A549 (cell line): ENCODE results near the gene DUSP2. TPM values are rescaled to one million over a fixed set of nuclear protein-coding genes. Genes with fewer than 3 reads are reported as not detected.

Source experiments
- ATAC-seq, 2 experiments: fragments of 200-7000 bp in 1 of 2; fragments of >200 bp in 1 of 2; cut with Nextera tagmentation in 1 of 2; cut with Tn5 transposase in 1 of 2; 3 replicates each; pipeline versions ENCODE4 v1.8.0 to v1.9.1; 2018 to 2020; ENCODE audit warnings: mild to moderate bottlenecking in 1 of 2, moderate library complexity in 1 of 2
- CTCF ChIA-PET: fragments of 300-600 bp; sonication (Branson Sonifier 250); formaldehyde crosslinking; extraction: SDS; loops from one replicate; lab custom pipeline; 2021; ENCODE audit warnings: antibody characterized with exemption, inconsistent platforms; lab: Yijun Ruan, JAX
- POLR2A ChIA-PET: fragments of 350-600 bp; formaldehyde crosslinking; extraction: SDS; loops from one replicate; lab custom pipeline; 2021; ENCODE audit warnings: antibody characterized with exemption, inconsistent platforms; lab: Yijun Ruan, JAX
- DNase-seq, 2 experiments: peaks; one replicate each; pipeline versions ENCODE4 v3.0.0 to v3.0.0-alpha.2; 2011 to 2016; ENCODE audit warnings: low read depth in 1 of 2, low spot score in 1 of 2
- FAIRE-seq: peaks from 2 replicates; lab custom pipeline; 2011; peaks lifted over from hg19 to GRCh38; lab: Jason Lieb, UNC
- H3K27ac ChIP-seq, 2 experiments: fragments of >200 bp; sonication (Bioruptor Twin); formaldehyde crosslinking; 3 replicates each; pipeline ENCODE4 v1.5.1; 2016 to 2017
- H3K4me1 ChIP-seq: fragments of >200 bp; sonication (Bioruptor Twin); formaldehyde crosslinking; 3 replicates; pipeline ENCODE4 v1.6.1; 2016
- H3K4me2 ChIP-seq: fragments of >200 bp; sonication (Bioruptor Twin); formaldehyde crosslinking; 3 replicates; pipeline ENCODE4 v1.6.1; 2016
- H3K4me3 ChIP-seq: fragments of >200 bp; sonication (Bioruptor Twin); formaldehyde crosslinking; 3 replicates; pipeline ENCODE4 v1.5.1; 2016
- H3K9me3 ChIP-seq: fragments of >200 bp; sonication (Bioruptor Twin); formaldehyde crosslinking; 3 replicates; pipeline ENCODE4 v1.6.1; 2016
- ATOH8 ChIP-seq: fragments of 250-450 bp; sonication (Bioruptor Pico); IDR thresholded peaks from 2 replicates; pipeline ENCODE4 v1.5.0; 2020; ENCODE audit warnings: low read depth, mild to moderate bottlenecking, moderate library complexity
- CBX2 ChIP-seq: fragments of 200-600 bp; sonication (generic); IDR thresholded peaks from 2 replicates; pipeline ENCODE4 v1.6.1; 2016; ENCODE audit warnings: low read depth, mild to moderate bottlenecking, borderline replicate concordance
- CHD2 ChIP-seq: fragments of 150-350 bp; IDR thresholded peaks from 2 replicates; pipeline ENCODE4 v1.6.1; 2014; ENCODE audit warnings: low read length; ENCODE audit not compliant: partially characterized antibody
- CHD4 ChIP-seq: fragments of 200-600 bp; sonication (generic); IDR thresholded peaks from 2 replicates; pipeline ENCODE4 v1.6.1; 2016; ENCODE audit warnings: antibody characterized with exemption, mild to moderate bottlenecking, borderline replicate concordance
- EHF ChIP-seq: fragments of 250-450 bp; sonication (Bioruptor Pico); IDR thresholded peaks from 2 replicates; pipeline ENCODE4 v1.5.0; 2020; ENCODE audit warnings: mild to moderate bottlenecking
- HDAC2 ChIP-seq: fragments of 200-600 bp; sonication (generic); IDR thresholded peaks from 2 replicates; pipeline ENCODE4 v1.6.1; 2016
- HES2 ChIP-seq: fragments of >200 bp; sonication (Bioruptor Twin); formaldehyde crosslinking; IDR thresholded peaks from 2 replicates; pipeline ENCODE4 v1.6.1; 2016
- HOXA7 ChIP-seq: fragments of 250-450 bp; sonication (Bioruptor Pico); IDR thresholded peaks from 2 replicates; pipeline ENCODE4 v1.5.0; 2020; ENCODE audit warnings: mild to moderate bottlenecking, moderate library complexity
- HOXB13 ChIP-seq: fragments of 250-450 bp; sonication (Bioruptor Pico); IDR thresholded peaks from 2 replicates; pipeline ENCODE4 v1.5.0; 2020; ENCODE audit warnings: low read depth, mild to moderate bottlenecking, moderate library complexity
- HOXB5 ChIP-seq: fragments of 250-450 bp; sonication (Bioruptor Pico); IDR thresholded peaks from 2 replicates; pipeline ENCODE4 v1.5.0; 2020; ENCODE audit warnings: mild to moderate bottlenecking, moderate library complexity
- JUN ChIP-seq, 2 experiments: fragments of >200 bp; sonication (Bioruptor Twin); formaldehyde crosslinking; IDR thresholded peaks; 2 replicates in 1 of 2; 3 replicates in 1 of 2; pipeline ENCODE4 v1.6.1; 2016 to 2017
- MAFK ChIP-seq: fragments of 450-650 bp; IDR thresholded peaks from 2 replicates; pipeline ENCODE4 v1.6.1; 2014; ENCODE audit not compliant: partially characterized antibody
- MYC ChIP-seq: IDR thresholded peaks from 2 replicates; pipeline ENCODE4 v1.6.1; 2012; ENCODE audit warnings: mild to moderate bottlenecking, inconsistent platforms, low read length, improper control_type of control experiment, borderline replicate concordance
- NPAS2 ChIP-seq: fragments of 250-450 bp; sonication (Bioruptor Pico); IDR thresholded peaks from 2 replicates; pipeline ENCODE4 v1.8.0; 2022; ENCODE audit warnings: mild to moderate bottlenecking, moderate library complexity, borderline replicate concordance
- PBX3 ChIP-seq: IDR thresholded peaks from 2 replicates; pipeline ENCODE4 v1.6.1; 2012
- POLR2AphosphoS2 ChIP-seq: conservative IDR thresholded peaks from 2 replicates; pipeline ENCODE4 v1.6.1; 2012; ENCODE audit warnings: low read length, improper control_type of control experiment, inconsistent platforms
- REST ChIP-seq: fragments of 200-600 bp; sonication (generic); IDR thresholded peaks from 2 replicates; pipeline ENCODE4 v1.6.1; 2016; ENCODE audit warnings: antibody characterized with exemption, mild to moderate bottlenecking, moderate library complexity
- RNF2 ChIP-seq: fragments of 200-600 bp; sonication (generic); IDR thresholded peaks from 2 replicates; pipeline ENCODE4 v1.6.1; 2016; ENCODE audit warnings: low read depth, mild to moderate bottlenecking, antibody characterized with exemption, moderate library complexity, borderline replicate concordance
- TP53 ChIP-seq: fragments of 250-450 bp; sonication (Bioruptor Pico); IDR thresholded peaks from 2 replicates; pipeline ENCODE4 v1.5.0; 2021; ENCODE audit warnings: mild to moderate bottlenecking, moderate library complexity
- WGBS: methylation state at CpG from one replicate; pipeline ENCODE4 v1.1.6; 2017; ENCODE audit errors: missing lambda C conversion rate; 5-methylcytosine and 5-hydroxymethylcytosine counted together
- polyA plus RNA-seq, 4 experiments: library from polyadenylated mRNA; depleted of rRNA in 3 of 4; stranded (reverse); fragments of >200 nt; fragmentation: RNase III in 1 of 4; extraction: RNeasy Plus Mini Kit Qiagen cat#74134 plus additional on column Dnase treatment in 1 of 4; gene quantifications; 2 replicates in 3 of 4; 3 replicates in 1 of 4; pipeline ENCODE4 v1.2.3, GENCODE V29; 2011 to 2017

Gene DUSP2
- polyA plus RNA-seq, 2 of the 4 experiments (the other 2 are of a cell fraction) = 0.26 to 0.27 TPM

- TF ChIP-seq ATOH8 (CRISPR knock-in tag) = no peak
- no peak for TF ChIP-seq PBX3
- no peak for TF ChIP-seq JUN (IDR thresholded peaks at IDR 0.05)
- TF ChIP-seq, all 56 proteins: peak for 0
Observed at GRCh38 chr2:96135171-96135570, 10.1 kb downstream of the DUSP2 start (continued).

- FAIRE-seq = no peak
- H3K9me3 ChIP-seq = no peaks in the 10 kb centered on the region
- no peaks in the 10 kb centered on the region for H3K4me1 ChIP-seq
- no peak for TF ChIP-seq TP53
- TF ChIP-seq EHF = no peak
- no peak for TF ChIP-seq CBX2
- no peak for TF ChIP-seq CHD2
- TF ChIP-seq HES2 = no peak
- no peak for TF ChIP-seq HOXB5 (CRISPR knock-in tag)
- no peak for TF ChIP-seq CHD4
- TF ChIP-seq POLR2AphosphoS2 = no peak
- TF ChIP-seq MAFK = no peak
- TF ChIP-seq MYC = no peak
- TF ChIP-seq HOXB13 = no peak
- 42% methylated on average over 9 of the region's 11 CpGs for WGBS
- H3K4me3 ChIP-seq = no peak overlapping the region
- no peak for ATAC-seq
- no peak overlapping the region for H3K4me2 ChIP-seq
- no peak for DNase-seq
- ChIA-PET CTCF (no interaction called here), POLR2A (no interaction called here)
- H3K27ac ChIP-seq = no peak overlapping the region
Observed at GRCh38 chr2:96134421-96134820, 10.8 kb downstream of the DUSP2 start.

- TF ChIP-seq CHD2 (no peak), NPAS2 (CRISPR knock-in tag) (no peak)
- no peak overlapping the region for H3K4me2 ChIP-seq
- CTCF ChIA-PET = interaction anchor here (1.4 to 2.2 kb wide), 2 partner anchors 14 to 42 kb away, joined by 4 to 8 read pairs; no protein-coding TSS in a partner anchor
- no peak overlapping the region for H3K27ac ChIP-seq
- ATAC-seq (no peak), FAIRE-seq (no peak), DNase-seq (no peak)
- no peak overlapping the region for H3K4me3 ChIP-seq
- H3K9me3 ChIP-seq = no peaks in the 10 kb centered on the region
- WGBS = 55% methylated on average over 13 of the region's 26 CpGs
- H3K4me1 ChIP-seq = no peaks in the 10 kb centered on the region
- POLR2A ChIA-PET = no interaction called here
Observed at GRCh38 chr2:96131813-96132745, 13.2 kb downstream of the DUSP2 start.

GRCh38 chr2:96131152-96131812, 14.0 kb downstream of the DUSP2 start:
- H3K4me1 ChIP-seq = no peaks in the 10 kb centered on the region
- WGBS = 68% methylated on average over 7 of the region's 10 CpGs
- TF ChIP-seq HDAC2 (no peak), REST (no peak), RNF2 (no peak), HOXA7 (no peak)
- no peak overlapping the region for H3K4me3 ChIP-seq
- ChIA-PET CTCF (interaction anchor here (1.2 to 2.2 kb wide), 5 partner anchors 7 to 139 kb away, joined by 4 to 17 read pairs (median 8); partner anchors contain the start of genes ADRA2B and ASTL), POLR2A (no interaction called here)
- ATAC-seq (no peak), DNase-seq (no peak), FAIRE-seq (no peak)
- H3K9me3 ChIP-seq = no peaks in the 10 kb centered on the region
- no peak overlapping the region for H3K4me2 ChIP-seq
- H3K27ac ChIP-seq = no peak overlapping the region
